Cardiac septum (tissue), 1 donor: ENCODE measurements around the gene ZP4. TPM values are rescaled to one million over a fixed set of nuclear protein-coding genes. Genes with fewer than 3 reads are reported as not detected.
"Not testable (repeated sequence)": the region's sequence is repeated elsewhere in the genome, so short reads cannot be mapped to it uniquely, and the experiment has no call there.

Source experiments
- DNase-seq: peaks from one replicate; pipeline ENCODE4 v3.0.0-alpha.2; 2020; ENCODE audit warnings: low spot score
- intact Hi-C: fragments of 100-400 bp; cut with DNase I; formaldehyde crosslinking; loops from one replicate; pipeline ENCODE4 v1.14.0; 2022
- total RNA-seq: library from RNA; stranded (reverse); fragmentation: NEBNext Ultra II Directional; extraction: Animal tissue kit (Norgen Biotek cat#: 25700); gene quantifications from one replicate; pipeline ENCODE4 v1.2.1, GENCODE V29; 2021
- donor health status: DM: no; HTN: no; CAD: no.

The ZP4 gene
- total RNA-seq, 1 donor from 2014 or later = not detected

GRCh38 chr1:237884237-237884636 lies 6.5 kb downstream of the ZP4 start:
- intact Hi-C loops = no loop called here
- DNase-seq = no peak

GRCh38 chr1:237879195-237879594 lies 11.5 kb downstream of the ZP4 start:
- intact Hi-C loops = no loop called here
- no peak for DNase-seq

- DNase-seq = no peak
- intact Hi-C loops = no loop called here
Observed at GRCh38 chr1:237878406-237878805, 12.3 kb downstream of the ZP4 start.

- DNase-seq = no peak
- intact Hi-C loops = no loop called here
Observed at GRCh38 chr1:237877631-237878030, 13.1 kb downstream of the ZP4 start.

GRCh38 chr1:237875291-237875690 lies 15.4 kb downstream of the ZP4 start:
- no peak for DNase-seq
- intact Hi-C loops = no loop called here

- intact Hi-C loops = no loop called here
- no peak for DNase-seq
Observed at GRCh38 chr1:237873487-237874211, 17.1 kb downstream of the ZP4 start.

- intact Hi-C loops = no loop called here
Observed at GRCh38 chr1:237868817-237869600, 21.7 kb downstream of the ZP4 start.

GRCh38 chr1:237867380-237867888 lies 23.3 kb downstream of the ZP4 start:
- no peak for DNase-seq
- intact Hi-C loops = no loop called here

More at GRCh38 chr1:237868817-237869600, 21.7 kb downstream of the ZP4 start:
- DNase-seq = no peak

GRCh38 chr1:237864338-237865244 lies 26.1 kb downstream of the ZP4 start:
- intact Hi-C loops = no loop called here
- peak; percentile 81 for DNase-seq

- no peak for DNase-seq
- intact Hi-C loops = no loop called here
Observed at GRCh38 chr1:237863234-237863633, 27.5 kb downstream of the ZP4 start.

- no peak for DNase-seq
- intact Hi-C loops = no loop called here
Observed at GRCh38 chr1:237861944-237862343, 28.8 kb downstream of the ZP4 start.

- intact Hi-C loops = no loop called here
- DNase-seq = no peak
Observed at GRCh38 chr1:237858992-237859391, 31.7 kb downstream of the ZP4 start.

GRCh38 chr1:237857455-237857854 lies 33.3 kb downstream of the ZP4 start:
- intact Hi-C loops = no loop called here

GRCh38 chr1:237852342-237852741 lies 38.4 kb downstream of the ZP4 start:
- intact Hi-C loops = no loop called here
- DNase-seq = no peak

More at GRCh38 chr1:237857455-237857854, 33.3 kb downstream of the ZP4 start:
- no peak for DNase-seq

- intact Hi-C loops = no loop called here
- DNase-seq = no peak
Observed at GRCh38 chr1:237851210-237851845, 39.4 kb downstream of the ZP4 start.

- DNase-seq, intact Hi-C loops: not testable (repeated sequence)
Observed at GRCh38 chr1:237843516-237843915, 47.2 kb downstream of the ZP4 start.

GRCh38 chr1:237841485-237841884 lies 49.2 kb downstream of the ZP4 start:
- no peak for DNase-seq
- intact Hi-C loops = no loop called here

GRCh38 chr1:237838904-237839534 lies 51.7 kb downstream of the ZP4 start:
- intact Hi-C loops = no loop called here
- DNase-seq = no peak

GRCh38 chr1:237838320-237838719 lies 52.4 kb downstream of the ZP4 start:
- DNase-seq = no peak
- intact Hi-C loops = no loop called here
